ENCODE data around the gene DNAH5. TPM values are rescaled to one million over a fixed set of nuclear protein-coding genes. Genes with fewer than 3 reads are reported as not detected.

The DNAH5 gene
- total and polyA plus RNA-seq, 2 experiments from 2014 or later = 0.56 to 0.97 TPM

GRCh38 chr5:13946111-13946510 lies 1.6 kb upstream of the DNAH5 start:
- no peaks in the 10 kb centered on the region for H3K27me3 ChIP-seq (ENCODE audit: insufficient read depth)
- no peak overlapping the region for H3K4me2 ChIP-seq
- DNase-seq (ENCODE audit: low spot score) (no peak), ATAC-seq (no peak)
- no peaks in the 10 kb centered on the region for H3F3A ChIP-seq (replicated peaks; ENCODE audit: low read depth)
- H3K27ac Mint-ChIP-seq = no peak overlapping the region
- no peaks in the 10 kb centered on the region for H4K20me1 ChIP-seq (replicated peaks; ENCODE audit: insufficient read depth)
- H3K27me3 Mint-ChIP-seq (ENCODE audit: insufficient read depth, low read depth, poor library complexity) = no peaks in the 10 kb centered on the region
- H2AFZ ChIP-seq = peak overlapping the region; percentile 33; the same call in 1 of the 2 replicates
- no peak overlapping the region for H3K4me3 ChIP-seq
- H3K36me3 ChIP-seq (ENCODE audit: insufficient read depth) = no peaks in the 10 kb centered on the region
- no peak overlapping the region for H3K4me3 Mint-ChIP-seq
- peaks cover 30% of the 10 kb centered on the region for H3K4me1 ChIP-seq (ENCODE audit: insufficient read depth)
- H3K4me1 Mint-ChIP-seq = peaks cover 29% of the 10 kb centered on the region
- H3K9me2 ChIP-seq (ENCODE audit: insufficient read depth) = peaks cover 10% of the 10 kb centered on the region; the same call in 1 of the 2 replicates
- H3K79me2 ChIP-seq (replicated peaks; ENCODE audit: insufficient read depth) = no peaks in the 10 kb centered on the region
- TF ChIP-seq, protein P1, sequence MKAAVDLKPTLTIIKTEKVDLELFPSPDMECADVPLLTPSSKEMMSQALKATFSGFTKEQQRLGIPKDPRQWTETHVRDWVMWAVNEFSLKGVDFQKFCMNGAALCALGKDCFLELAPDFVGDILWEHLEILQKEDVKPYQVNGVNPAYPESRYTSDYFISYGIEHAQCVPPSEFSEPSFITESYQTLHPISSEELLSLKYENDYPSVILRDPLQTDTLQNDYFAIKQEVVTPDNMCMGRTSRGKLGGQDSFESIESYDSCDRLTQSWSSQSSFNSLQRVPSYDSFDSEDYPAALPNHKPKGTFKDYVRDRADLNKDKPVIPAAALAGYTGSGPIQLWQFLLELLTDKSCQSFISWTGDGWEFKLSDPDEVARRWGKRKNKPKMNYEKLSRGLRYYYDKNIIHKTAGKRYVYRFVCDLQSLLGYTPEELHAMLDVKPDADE (IDR thresholded peaks at IDR 0.05) = no peak
- no peak for TF ChIP-seq STAT1 (IDR thresholded peaks at IDR 0.05; ENCODE audit: unreplicated experiment)
- no peak for TF ChIP-seq ZNF114 (CRISPR knock-in tag; IDR thresholded peaks at IDR 0.05)
- no peak for TF ChIP-seq EZH2phosphoT487 (IDR thresholded peaks at IDR 0.05; ENCODE audit: unreplicated experiment)
- TF ChIP-seq, protein P2, sequence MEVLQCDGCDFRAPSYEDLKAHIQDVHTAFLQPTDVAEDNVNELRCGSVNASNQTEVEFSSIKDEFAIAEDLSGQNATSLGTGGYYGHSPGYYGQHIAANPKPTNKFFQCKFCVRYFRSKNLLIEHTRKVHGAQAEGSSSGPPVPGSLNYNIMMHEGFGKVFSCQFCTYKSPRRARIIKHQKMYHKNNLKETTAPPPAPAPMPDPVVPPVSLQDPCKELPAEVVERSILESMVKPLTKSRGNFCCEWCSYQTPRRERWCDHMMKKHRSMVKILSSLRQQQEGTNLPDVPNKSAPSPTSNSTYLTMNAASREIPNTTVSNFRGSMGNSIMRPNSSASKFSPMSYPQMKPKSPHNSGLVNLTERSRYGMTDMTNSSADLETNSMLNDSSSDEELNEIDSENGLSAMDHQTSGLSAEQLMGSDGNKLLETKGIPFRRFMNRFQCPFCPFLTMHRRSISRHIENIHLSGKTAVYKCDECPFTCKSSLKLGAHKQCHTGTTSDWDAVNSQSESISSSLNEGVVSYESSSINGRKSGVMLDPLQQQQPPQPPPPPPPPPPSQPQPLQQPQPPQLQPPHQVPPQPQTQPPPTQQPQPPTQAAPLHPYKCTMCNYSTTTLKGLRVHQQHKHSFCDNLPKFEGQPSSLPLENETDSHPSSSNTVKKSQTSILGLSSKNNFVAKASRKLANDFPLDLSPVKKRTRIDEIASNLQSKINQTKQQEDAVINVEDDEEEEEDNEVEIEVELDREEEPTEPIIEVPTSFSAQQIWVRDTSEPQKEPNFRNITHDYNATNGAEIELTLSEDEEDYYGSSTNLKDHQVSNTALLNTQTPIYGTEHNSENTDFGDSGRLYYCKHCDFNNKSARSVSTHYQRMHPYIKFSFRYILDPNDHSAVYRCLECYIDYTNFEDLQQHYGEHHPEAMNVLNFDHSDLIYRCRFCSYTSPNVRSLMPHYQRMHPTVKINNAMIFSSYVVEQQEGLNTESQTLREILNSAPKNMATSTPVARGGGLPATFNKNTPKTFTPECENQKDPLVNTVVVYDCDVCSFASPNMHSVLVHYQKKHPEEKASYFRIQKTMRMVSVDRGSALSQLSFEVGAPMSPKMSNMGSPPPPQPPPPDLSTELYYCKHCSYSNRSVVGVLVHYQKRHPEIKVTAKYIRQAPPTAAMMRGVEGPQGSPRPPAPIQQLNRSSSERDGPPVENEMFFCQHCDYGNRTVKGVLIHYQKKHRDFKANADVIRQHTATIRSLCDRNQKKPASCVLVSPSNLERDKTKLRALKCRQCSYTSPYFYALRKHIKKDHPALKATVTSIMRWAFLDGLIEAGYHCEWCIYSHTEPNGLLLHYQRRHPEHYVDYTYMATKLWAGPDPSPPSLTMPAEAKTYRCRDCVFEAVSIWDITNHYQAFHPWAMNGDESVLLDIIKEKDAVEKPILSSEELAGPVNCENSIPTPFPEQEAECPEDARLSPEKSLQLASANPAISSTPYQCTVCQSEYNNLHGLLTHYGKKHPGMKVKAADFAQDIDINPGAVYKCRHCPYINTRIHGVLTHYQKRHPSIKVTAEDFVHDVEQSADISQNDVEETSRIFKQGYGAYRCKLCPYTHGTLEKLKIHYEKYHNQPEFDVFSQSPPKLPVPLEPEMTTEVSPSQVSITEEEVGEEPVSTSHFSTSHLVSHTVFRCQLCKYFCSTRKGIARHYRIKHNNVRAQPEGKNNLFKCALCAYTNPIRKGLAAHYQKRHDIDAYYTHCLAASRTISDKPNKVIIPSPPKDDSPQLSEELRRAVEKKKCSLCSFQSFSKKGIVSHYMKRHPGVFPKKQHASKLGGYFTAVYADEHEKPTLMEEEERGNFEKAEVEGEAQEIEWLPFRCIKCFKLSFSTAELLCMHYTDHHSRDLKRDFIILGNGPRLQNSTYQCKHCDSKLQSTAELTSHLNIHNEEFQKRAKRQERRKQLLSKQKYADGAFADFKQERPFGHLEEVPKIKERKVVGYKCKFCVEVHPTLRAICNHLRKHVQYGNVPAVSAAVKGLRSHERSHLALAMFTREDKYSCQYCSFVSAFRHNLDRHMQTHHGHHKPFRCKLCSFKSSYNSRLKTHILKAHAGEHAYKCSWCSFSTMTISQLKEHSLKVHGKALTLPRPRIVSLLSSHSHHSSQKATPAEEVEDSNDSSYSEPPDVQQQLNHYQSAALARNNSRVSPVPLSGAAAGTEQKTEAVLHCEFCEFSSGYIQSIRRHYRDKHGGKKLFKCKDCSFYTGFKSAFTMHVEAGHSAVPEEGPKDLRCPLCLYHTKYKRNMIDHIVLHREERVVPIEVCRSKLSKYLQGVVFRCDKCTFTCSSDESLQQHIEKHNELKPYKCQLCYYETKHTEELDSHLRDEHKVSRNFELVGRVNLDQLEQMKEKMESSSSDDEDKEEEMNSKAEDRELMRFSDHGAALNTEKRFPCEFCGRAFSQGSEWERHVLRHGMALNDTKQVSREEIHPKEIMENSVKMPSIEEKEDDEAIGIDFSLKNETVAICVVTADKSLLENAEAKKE (CRISPR knock-in tag; IDR thresholded peaks at IDR 0.05) = no peak
- H3K36me3 Mint-ChIP-seq (ENCODE audit: low read depth) = no peaks in the 10 kb centered on the region
- H3K27ac ChIP-seq (ENCODE audit: low read depth) = no peak overlapping the region
- no peaks in the 10 kb centered on the region for H3K9me3 Mint-ChIP-seq

- Histone ChIP-seq H3K4me3 (no peak overlapping the region), H3K36me3 (ENCODE audit: insufficient read depth) (no peaks in the 10 kb centered on the region), H4K20me1 (replicated peaks; ENCODE audit: insufficient read depth) (no peaks in the 10 kb centered on the region), H3K27me3 (ENCODE audit: insufficient read depth) (no peaks in the 10 kb centered on the region), H3K9me2 (ENCODE audit: insufficient read depth) (peaks cover 10% of the 10 kb centered on the region; the same call in 1 of the 2 replicates), H3K4me2 (no peak overlapping the region), H2AFZ (no peak overlapping the region), H3K4me1 (ENCODE audit: insufficient read depth) (peaks cover 30% of the 10 kb centered on the region), H3K27ac (ENCODE audit: low read depth) (no peak overlapping the region), H3K79me2 (replicated peaks; ENCODE audit: insufficient read depth) (no peaks in the 10 kb centered on the region), H3F3A (replicated peaks; ENCODE audit: low read depth) (no peaks in the 10 kb centered on the region)
- Mint-ChIP-seq H3K36me3 (ENCODE audit: low read depth) (no peaks in the 10 kb centered on the region), H3K27me3 (ENCODE audit: insufficient read depth, low read depth, poor library complexity) (no peaks in the 10 kb centered on the region), H3K4me1 (peaks cover 29% of the 10 kb centered on the region), H3K4me3 (no peak overlapping the region), H3K27ac (no peak overlapping the region), H3K9me3 (no peaks in the 10 kb centered on the region)
- DNase-seq (ENCODE audit: low spot score) (no peak), ATAC-seq (no peak)
- TF ChIP-seq EZH2 (IDR thresholded peaks at IDR 0.05; ENCODE audit: low read depth, unreplicated experiment) = no peak
- TF ChIP-seq ZNF331 (CRISPR knock-in tag; IDR thresholded peaks at IDR 0.05; ENCODE audit: low read depth) = no peak
- TF ChIP-seq STAT1 (IDR thresholded peaks at IDR 0.05; ENCODE audit: unreplicated experiment) = no peak
- no peak for TF ChIP-seq JUNB (IDR thresholded peaks at IDR 0.05; ENCODE audit: unreplicated experiment)
- TF ChIP-seq CREB1 (CRISPR knock-in tag; IDR thresholded peaks at IDR 0.05; ENCODE audit: low read depth) = no peak
- no peak for TF ChIP-seq EZH2phosphoT487 (IDR thresholded peaks at IDR 0.05; ENCODE audit: unreplicated experiment)
- TF ChIP-seq, protein P3, sequence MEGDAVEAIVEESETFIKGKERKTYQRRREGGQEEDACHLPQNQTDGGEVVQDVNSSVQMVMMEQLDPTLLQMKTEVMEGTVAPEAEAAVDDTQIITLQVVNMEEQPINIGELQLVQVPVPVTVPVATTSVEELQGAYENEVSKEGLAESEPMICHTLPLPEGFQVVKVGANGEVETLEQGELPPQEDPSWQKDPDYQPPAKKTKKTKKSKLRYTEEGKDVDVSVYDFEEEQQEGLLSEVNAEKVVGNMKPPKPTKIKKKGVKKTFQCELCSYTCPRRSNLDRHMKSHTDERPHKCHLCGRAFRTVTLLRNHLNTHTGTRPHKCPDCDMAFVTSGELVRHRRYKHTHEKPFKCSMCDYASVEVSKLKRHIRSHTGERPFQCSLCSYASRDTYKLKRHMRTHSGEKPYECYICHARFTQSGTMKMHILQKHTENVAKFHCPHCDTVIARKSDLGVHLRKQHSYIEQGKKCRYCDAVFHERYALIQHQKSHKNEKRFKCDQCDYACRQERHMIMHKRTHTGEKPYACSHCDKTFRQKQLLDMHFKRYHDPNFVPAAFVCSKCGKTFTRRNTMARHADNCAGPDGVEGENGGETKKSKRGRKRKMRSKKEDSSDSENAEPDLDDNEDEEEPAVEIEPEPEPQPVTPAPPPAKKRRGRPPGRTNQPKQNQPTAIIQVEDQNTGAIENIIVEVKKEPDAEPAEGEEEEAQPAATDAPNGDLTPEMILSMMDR (conservative IDR thresholded peaks at IDR 0.05; ENCODE audit: low read depth in 2 of 2) = no peak
Measured at GRCh38 chr5:13945271-13945670, 783 bp upstream of the DNAH5 start.

All from GM23338 (cell line).